Measurements from ENCODE around the gene ANKRD17.
"Not testable (repeated sequence)": the region's sequence is repeated elsewhere in the genome, so short reads cannot be mapped to it uniquely, and the experiment has no call there.

Gene ANKRD17

DNA sequence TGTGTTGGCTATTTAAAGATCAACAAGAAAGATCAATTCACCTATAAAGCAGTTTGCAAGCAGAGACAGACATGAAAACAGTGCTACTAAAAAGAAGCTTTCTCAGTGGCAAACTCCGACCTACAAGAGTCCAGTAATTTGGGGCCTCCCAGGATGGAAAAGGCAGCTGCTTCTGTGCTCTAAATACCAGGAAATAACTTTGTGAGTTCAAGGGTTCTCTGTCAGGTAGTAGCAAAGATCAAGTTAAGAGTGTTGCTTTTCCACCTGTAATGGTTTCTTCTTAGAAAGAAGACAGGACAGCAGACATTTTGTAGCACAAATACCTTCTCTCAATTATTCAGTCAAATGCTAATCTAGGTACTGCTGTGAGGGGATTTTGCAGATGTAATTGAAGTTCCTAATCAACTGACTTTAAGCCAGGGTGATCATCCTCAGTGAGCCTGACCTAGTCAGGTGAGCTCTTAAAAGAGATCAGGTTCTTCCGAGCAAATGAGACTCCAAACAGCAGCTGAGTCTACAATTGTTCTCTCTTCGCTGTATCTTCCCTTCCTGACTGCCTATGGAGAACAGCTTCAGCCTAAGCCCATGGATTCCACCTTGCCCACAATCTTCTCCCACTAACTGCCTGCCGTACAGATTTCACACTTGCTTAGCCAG lies 13.5 kb downstream of the ANKRD17 start:
- no peak for DNase-seq

DNA sequence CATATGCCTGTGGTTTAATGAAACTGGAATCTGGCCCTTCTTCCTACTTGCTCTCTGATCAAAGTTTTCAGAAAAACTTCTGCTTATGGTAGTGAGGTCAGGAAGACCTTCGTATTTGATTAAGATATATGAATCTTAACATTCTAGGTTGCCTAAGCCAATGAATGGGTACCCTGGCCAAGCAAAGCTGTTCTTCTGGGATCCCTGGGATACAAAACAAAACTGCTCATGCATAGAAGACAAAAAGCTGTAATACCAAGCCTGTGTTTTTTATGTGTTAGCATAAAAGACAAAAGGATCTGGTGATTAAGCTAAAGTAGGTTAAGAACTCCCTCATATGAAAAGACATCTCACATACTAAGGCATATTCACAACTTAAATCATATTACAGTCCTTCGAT lies 21.6 kb downstream of the ANKRD17 start:
- DNase-seq, result no peak

DNA sequence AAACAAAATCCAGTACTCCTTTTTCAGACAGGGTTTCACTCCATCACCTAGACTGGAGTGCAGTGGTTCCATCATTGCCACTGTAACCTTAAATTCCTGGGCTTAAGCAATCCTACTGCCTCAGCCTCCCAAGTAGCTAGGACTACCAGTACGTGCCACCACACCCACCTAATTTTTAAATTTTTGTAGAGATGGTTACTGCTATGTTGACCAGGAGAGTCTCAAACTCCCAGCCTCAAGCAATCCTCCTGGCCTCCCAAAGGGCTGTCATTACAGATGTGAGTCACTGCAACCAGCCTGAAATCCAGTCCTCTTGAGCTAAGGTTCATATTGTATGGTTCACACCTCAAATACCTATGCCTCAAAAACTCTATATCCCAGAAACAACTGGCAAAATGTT lies 22.4 kb downstream of the ANKRD17 start:
- DNase-seq, result no peak

DNA sequence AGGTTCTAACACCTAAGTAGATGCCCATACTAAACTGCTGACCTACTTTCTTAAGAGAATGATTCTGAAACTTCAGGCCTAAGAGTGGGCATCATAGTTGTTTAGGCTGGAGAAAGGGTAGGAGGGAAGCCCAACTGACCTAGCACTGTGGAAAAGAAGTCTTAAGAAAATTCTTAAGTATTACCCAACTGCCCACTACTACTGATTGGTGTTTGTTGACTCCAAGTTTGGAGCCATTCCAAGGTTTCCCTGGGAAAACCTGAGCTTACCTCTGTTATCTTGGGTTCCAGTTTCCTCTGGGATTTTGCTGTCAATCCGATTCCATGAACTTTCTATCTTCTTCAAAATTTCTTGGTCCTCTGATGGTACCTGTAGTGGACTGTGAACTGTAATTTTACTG lies 23.9 kb downstream of the ANKRD17 start:
- DNase-seq, result no peak

DNA sequence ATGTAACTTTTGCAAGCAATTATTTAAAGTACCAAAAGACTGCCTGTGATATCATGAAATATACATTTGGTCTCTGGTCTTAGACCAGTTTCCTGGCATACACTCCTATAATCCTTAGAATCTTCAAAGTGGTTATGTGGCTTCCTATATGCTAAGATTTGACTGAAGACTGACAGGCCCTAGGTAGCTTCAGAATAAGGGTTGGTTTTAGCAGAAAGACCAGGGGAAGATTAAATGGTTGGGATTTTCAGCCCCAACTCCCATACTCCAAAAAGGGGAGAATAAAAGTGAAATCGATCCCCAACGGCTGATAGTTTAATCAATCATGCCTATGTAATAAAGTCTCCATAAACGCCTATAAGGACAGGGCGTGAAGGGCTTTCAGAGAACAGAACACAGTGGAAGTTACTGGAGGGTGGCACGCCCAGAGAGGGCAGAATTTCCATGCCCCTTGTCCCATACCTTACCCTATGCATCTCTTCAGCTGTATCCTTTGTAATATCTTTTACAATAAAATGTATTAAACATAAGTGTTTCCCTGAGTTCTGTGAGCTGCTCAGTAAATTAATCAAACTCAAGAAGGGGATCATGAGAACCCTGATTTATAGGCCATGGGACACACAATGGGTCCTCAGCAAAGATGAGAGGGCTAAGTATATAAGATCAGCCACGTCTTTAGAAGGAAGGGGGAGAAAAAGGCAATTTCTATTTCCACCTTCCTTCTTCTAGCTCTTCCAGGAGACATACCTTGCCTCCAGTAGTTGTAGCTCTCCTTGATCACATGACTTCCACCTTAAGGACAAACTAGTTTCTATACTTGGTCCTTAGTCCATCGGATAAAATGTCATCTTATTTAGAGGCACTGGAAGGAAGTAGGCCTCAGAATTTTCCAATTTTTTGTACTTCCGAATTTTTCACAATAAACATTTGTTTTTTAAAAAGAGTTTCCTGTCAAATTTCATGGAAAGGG lies 26.8 kb downstream of the ANKRD17 start:
- no peak for DNase-seq

DNA sequence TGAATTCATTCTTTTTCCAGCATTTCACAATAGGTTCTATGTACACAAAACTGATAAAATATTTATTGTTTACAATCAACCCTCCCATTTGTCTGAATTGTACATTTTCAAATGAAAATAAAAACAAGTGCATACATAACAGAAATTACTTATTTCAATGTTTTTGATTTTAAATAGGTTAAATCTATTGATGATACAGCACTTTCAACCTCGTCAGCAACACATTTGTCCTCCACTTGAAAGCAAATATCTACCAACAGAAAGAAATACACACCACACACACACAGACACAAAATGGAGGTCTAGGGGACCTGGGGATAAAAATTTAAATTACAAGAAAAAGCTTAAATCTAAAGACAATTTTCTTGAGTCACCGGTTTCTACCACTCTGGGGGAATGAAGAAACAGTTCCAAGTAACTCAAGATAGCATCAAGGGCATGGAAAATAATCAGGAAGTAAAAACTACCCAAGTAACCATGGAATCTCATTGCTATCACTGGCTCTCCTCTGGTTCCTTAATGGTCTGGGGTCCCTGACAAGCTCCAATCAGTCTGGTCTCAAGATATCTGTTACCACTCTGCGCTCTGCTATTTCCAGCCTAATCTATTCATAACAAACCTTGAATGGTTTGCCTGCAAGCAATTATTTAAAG lies 27.6 kb downstream of the ANKRD17 start:
- no peak for DNase-seq

DNA sequence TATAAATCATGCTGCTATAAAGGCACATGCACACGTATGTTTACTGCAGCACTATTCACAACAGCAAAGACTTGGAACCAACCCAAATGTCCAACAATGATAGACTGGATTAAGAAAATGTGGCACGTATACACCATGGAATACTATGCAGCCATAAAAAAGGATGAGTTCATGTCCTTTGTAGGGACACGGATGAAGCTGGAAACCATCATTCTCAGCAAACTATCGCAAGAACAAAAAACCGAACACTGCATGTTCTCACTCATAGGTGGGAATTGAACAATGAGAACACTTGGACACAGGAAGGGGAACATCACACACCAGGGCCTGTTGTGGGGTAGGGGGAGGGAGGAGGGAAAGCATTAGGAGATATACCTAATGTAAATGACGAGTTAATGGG lies 29.8 kb downstream of the ANKRD17 start:
- not testable (repeated sequence) for DNase-seq

DNA sequence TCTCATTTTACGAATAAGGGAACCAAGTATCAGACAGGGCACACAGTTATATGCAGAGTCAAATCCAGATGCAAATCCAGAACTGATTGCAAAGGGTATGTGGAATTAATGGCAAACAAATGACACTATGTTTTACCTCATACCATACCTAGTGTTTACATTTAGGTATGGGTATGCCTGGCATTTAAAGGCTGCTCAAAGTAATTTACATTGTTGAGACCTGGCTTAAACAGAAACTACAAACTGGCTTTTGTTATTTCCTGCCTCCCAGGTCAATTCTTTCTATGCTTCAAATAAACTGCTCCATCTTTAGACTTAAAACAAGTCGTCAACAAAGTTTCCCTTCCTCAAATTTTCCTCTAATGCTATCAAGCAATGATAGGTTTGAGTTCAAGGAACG lies 33.7 kb downstream of the ANKRD17 start:
- DNase-seq, result no peak

DNA sequence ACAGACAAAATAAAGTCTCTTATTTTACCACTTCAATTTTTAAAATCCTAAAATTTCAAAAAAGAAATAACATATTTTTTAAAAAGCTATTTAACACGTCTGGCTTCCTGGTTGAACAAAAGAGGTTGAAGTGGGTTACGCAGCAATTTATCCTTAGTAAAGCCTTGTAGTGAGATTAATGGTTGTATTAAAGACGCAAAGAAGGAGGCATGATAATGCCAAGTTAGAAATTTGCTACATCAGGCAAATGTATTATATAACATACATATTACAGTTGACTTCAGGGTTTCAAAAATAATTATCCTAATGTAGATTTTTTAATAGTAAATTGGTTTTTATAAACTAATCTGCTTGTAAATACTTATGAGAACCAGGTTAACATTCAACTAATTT lies 35.3 kb downstream of the ANKRD17 start:
- no peak for DNase-seq

DNA sequence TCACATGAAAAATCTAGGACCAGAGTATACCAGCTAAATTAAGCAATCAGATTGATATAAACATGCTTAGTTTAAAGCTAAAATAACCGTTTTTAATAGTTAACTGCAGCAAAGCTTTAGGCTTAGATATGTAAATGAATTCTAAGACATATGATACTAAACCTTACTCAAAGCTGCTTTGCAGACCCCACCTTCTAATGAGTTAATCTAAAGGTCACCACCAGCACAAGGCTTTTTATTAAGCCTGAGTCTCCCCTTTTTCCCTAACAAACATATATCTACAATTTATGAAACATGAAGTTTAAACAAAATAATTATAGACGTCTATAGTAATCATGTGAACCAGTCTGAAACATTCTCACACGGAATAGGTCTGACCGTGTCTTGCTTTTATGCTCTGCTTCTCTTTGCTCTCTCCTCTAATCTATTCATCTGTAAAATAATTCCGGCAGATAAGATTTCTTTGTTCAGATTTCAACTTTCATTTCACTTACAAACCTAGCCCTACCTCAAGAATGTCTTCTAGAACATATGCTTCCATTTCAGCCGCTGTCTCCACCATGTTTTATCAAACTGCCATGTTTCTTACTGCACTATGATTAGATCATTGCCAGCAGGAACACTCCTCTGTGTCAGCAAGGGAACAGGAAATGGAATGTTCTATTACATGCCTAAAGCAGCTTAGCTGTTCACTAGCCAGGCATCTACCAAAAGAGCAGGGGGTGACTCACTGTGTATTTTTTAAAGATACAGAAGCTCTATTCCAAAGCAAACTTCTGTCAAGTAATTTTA lies 35.9 kb downstream of the ANKRD17 start:
- peak; percentile 91 for DNase-seq

DNA sequence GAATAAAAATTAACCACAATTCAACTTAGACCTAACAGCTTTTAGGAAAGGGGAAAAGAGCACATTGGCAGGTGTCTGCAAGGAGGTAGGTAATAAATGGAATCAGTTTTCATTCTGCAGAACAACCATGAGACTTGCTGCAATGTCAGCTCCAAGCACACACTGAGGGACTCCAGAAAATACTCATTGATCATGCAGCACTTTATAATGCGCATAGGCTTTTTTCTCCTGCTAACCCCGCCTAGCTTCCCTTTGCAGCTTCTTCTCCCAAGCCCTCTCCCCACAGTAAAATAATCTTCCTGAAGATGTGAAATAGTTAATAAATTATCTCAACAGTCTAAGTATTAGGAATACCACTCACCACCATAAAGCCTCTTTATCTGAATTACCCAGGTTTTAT lies 36.9 kb downstream of the ANKRD17 start:
- no peak for DNase-seq

DNA sequence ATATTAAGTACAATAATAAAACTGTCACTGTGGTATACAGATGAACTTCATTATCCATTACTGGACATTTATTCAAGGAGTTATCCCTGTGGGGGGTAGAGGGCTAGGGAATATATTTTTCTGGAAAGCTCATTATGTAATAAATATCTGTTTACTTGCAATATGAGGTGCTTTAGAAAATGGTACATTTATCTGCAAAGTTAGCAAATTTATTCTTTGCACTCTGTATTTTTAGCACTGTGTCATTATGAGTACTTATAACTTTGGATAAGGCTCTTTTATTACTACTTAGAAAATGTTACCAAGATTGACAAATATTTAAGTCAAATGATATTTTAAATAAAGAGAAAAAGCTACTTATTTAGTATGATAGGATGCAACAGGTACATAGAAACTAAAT lies 37.8 kb downstream of the ANKRD17 start:
- DNase-seq, result no peak

DNA sequence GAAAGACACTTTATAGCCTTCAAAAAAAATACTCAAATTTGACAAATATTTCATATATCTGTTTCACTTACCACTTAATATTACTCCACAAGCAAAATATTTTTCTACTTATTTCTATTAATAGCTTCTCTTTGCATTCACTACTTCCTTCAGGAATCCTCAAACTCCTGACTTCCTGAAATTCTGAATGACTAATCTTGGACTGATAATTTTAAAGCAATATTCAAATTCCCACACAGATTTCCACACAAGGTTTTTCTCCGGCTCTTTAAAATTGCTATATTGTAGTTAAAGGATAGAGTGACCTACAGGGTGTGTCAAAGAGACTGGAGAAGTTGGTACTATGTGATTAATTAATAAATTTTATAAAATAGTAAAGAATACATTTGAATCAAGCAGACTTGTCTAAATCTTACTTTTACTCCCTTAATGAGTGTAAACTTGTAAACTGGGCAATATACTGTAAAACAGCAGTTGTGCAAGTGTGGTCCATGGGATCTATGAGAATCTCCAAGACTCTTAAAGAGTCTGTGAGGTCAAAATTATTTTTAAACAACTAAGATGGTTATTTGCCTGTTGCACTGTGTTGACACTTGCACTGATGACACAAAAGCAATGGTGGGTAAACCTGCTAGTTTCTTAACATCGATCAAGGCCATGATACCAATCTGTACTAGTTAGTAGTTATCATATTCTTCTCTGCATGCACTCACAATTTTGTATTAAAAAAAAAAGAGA lies 44.5 kb downstream of the ANKRD17 start:
- DNase-seq, result peak; percentile 41

DNA sequence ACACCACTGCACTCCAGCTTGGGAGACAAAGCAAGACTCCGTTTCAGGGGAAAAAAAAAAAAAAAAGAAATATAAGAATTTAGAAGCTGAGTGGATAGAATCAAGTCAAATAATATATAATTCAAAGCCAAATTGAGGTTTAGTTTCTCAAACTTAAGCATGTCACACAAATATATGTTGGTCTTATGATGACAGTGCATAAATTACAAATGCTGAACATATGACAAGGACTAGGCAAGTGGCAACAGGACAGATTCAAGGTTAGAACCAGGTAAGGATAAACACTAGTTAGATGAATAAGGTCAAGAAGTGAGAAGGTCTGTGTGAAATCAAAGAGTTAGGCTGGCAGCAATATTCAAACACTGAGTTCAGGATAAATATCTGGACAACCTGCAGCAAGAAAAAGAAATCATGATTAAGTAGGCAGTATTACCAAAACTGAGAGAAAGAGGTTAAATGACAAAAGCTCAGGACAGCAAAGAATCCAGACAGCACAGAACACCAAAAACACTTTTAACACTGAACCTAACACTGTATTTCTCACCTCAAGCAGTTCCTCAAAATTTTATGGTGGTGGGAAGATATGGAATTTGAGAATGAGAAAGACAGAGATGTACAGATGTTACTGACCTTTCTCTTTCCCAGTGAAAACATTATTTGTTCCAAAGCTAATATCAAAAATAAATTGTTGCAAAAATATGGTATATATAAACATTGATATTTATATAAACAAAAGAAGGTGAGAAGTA lies 45.4 kb downstream of the ANKRD17 start:
- no peak for DNase-seq

DNA sequence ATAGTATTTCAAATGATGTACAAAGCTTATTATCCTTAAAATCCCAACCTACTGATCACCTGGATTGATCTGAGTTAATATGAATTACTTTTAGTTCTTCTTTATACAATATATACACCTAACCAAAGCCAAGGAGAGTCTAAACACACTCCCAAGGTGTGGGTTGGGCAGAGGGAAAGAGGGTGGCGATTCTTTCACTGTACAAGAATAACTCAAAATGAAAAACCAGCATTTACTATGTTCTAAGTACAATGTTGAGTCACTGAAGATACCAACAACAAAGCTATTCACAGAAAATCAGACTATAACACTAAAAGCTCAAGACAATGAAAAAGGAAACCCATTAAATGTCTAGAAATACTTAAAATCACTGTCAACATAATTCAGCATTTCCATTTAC lies 46.6 kb downstream of the ANKRD17 start:
- no peak for DNase-seq

DNA sequence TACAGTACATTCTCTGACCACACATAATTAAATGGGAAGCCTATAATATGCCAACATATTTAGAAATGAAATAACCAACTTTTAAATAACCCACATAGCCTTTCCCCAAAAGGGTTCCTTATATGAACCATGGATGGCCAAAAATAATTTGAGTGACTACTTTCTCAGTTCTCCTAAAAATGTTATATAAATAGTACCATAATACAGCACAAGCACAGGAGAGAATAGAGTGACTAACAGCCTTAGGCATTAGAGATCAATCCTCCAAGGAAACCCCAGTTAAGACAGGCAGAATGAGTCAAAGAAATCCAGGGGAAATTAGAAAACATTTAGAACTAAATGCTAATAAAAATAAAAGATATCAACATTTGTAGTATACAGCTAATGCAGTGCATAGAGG lies 50.2 kb downstream of the ANKRD17 start:
- DNase-seq, result peak; percentile 14

DNA sequence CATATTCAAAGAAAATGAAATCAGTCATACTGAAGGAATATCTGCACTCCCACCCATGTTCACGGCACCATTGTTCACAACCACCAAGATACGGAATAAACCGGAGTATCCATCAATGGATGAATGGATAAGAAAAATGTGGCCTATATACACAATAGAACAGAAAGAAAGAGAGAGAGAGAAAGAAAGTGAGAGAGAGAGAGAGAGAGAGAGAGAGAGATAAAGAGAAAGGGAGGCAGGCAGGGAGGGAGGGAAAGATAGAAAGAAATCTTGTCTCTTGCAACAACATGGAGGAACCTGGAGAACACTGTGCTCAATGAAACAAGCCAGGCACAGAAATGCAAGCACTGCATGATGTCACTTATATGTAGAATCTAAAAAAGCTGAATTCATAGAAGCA lies 52.4 kb downstream of the ANKRD17 start:
- DNase-seq, result no peak

DNA sequence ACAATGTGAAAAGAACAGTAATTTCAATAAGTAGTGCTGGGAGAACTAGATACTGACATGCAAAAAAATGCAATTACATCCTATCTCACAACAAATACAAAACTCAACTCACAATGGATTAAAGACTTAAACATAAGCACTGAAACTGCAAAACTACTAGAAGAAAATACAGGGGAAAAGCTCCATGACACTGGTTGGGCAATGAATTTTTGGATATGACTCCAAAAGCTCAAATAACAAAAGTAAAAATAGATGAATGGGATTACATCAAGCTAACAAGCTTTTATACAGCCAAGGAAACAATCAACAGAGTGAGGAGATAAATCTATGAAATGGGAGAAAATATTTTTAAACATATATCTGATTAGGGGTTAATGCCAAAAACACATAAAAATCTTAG lies 53.1 kb downstream of the ANKRD17 start:
- DNase-seq, result no peak

DNA sequence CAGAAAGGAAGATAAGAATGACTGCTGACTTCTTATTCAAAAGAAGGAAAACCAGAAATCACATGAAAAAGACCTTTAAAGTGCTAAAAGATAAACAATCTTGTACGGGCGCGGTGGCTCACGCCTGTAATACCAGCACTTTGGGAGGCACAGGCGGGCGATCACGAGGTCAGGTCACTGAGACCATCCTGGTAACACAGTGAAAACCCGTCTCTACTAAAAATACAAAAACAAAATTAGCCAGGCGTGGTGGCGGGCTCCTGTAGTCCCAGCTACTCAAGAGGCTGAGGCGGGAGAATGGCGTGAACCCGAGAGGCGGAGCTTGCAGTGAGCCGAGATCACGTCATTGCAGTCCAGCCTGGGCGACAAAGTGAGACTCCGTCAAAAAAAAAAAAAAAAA lies 54.6 kb downstream of the ANKRD17 start:
- DNase-seq, result not testable (repeated sequence)

DNA sequence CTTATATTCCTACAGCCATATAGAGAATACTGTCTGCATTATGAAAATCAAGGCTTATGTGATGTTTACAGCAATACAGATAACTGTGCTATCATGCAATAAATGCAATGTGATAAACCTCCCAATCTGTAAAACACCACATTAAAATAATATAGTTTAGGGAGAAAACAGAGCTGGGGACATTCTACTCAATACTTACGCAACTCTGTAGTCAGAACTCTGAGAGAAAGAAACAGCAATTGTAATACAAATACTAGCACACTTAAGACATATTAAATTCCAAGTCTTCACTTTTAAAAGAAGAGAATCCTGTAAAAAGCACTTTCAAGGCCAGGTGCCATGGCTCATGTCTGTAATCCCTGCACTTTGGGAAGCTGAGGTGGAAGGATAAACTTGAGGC lies 61.4 kb downstream of the ANKRD17 start:
- DNase-seq, result no peak

DNA sequence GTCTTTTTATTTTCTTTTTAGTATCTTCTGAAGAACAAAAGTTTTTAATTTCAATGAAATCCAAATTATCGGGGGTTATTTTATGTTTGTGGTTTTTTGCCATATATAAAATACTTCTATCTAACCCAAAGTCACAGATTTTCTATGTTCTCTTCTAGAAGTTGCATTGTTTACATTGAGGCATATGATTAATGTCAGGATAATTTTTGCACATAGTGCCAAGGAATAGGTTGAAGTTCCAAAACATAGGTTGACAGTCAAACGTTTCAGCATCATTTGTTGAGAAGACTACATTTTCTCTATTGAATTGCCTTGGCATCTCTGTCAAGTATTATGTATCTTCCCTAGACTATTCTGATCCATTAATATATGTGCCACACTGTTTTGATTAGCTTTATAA lies 64.5 kb downstream of the ANKRD17 start:
- no peak for DNase-seq

DNA sequence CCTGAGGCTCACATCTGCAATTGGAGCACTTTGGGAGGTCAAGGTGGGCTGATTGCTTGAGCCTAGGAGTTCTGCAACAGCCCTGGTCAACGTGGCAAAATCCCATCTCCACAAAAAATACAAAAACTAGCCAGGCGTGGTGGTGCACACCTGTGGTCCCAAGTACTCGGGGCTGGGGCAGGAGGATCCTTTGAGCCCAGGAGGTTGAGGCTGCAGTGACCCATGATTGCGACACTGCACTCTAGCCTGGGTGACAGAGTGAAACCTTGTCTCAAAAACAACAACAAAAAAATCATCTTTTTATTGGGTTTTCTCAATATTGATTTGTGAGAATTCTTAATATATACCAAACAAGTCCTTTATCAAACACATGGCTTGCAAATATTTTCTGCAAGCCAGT lies 64.9 kb downstream of the ANKRD17 start:
- DNase-seq, result no peak
